ENCODE results near the gene ZNF862.
"Not testable (repeated sequence)": the region's sequence is repeated elsewhere in the genome, so short reads cannot be mapped to it uniquely, and the experiment has no call there.

ZNF862 gene

GRCh38 chr7:149881328-149882247, 43.4 kb downstream of the ZNF862 start:
- DNase-seq (ENCODE audit: low read depth) = no peak

GRCh38 chr7:149882248-149883047, 44.3 kb downstream of the ZNF862 start:
- DNase-seq (ENCODE audit: low read depth) = no peak

GRCh38 chr7:149883048-149883438, 44.9 kb downstream of the ZNF862 start:
- no peak for DNase-seq (ENCODE audit: low read depth)

- no peak for DNase-seq (ENCODE audit: low read depth)
Measured at GRCh38 chr7:149883452-149883861, 45.3 kb downstream of the ZNF862 start.

- no peak for DNase-seq (ENCODE audit: low read depth)
Measured at GRCh38 chr7:149884016-149884415, 45.8 kb downstream of the ZNF862 start.

- DNase-seq (ENCODE audit: low read depth) = no peak
Measured at GRCh38 chr7:149884541-149884940, 46.4 kb downstream of the ZNF862 start.

GRCh38 chr7:149885191-149886017, 47.2 kb downstream of the ZNF862 start:
- DNase-seq (ENCODE audit: low read depth) = no peak

GRCh38 chr7:149886018-149886415, 47.8 kb downstream of the ZNF862 start:
- no peak for DNase-seq (ENCODE audit: low read depth)

GRCh38 chr7:149887311-149887710, 49.1 kb downstream of the ZNF862 start:
- DNase-seq (ENCODE audit: low read depth) = no peak

- not testable (repeated sequence) for DNase-seq (ENCODE audit: low read depth)
Measured at GRCh38 chr7:149890715-149891114, 52.5 kb downstream of the ZNF862 start.

- not testable (repeated sequence) for DNase-seq (ENCODE audit: low read depth)
Measured at GRCh38 chr7:149894957-149895356, 56.8 kb downstream of the ZNF862 start.

GRCh38 chr7:149907776-149908376, 69.7 kb downstream of the ZNF862 start:
- not testable (repeated sequence) for DNase-seq (ENCODE audit: low read depth)

GRCh38 chr7:149910219-149910618, 72.0 kb downstream of the ZNF862 start:
- DNase-seq (ENCODE audit: low read depth) = not testable (repeated sequence)

- not testable (repeated sequence) for DNase-seq (ENCODE audit: low read depth)
Measured at GRCh38 chr7:149912126-149912525, 74.0 kb downstream of the ZNF862 start.

Measured in stromal cell of bone marrow (primary cell).